ENCODE results near the gene NTRK3. TPM values are rescaled to one million over a fixed set of nuclear protein-coding genes. Genes with fewer than 3 reads are reported as not detected.

The NTRK3 gene
- total RNA-seq, 2 donors from 2014 or later = not detected

- DNase-seq = no peak
- ATAC-seq = no peak
- H3K4me1 Mint-ChIP-seq = peaks cover 17% of the 10 kb centered on the region
- no peak overlapping the region for H3K27ac Mint-ChIP-seq
- no peaks in the 10 kb centered on the region for H3K9me3 ChIP-seq (ENCODE audit: control insufficient read depth, low read length, poor library complexity, severe bottlenecking)
- H3K27me3 Mint-ChIP-seq = peaks cover 69% of the 10 kb centered on the region
- H3K36me3 Mint-ChIP-seq (ENCODE audit: low read depth) = no peaks in the 10 kb centered on the region
- no peak overlapping the region for H3K4me3 Mint-ChIP-seq
Observed at GRCh38 chr15:88250826-88251225, 5.7 kb downstream of the NTRK3 start.

- DNase-seq (no peak), ATAC-seq (no peak)
- H3K9me3 ChIP-seq (ENCODE audit: control insufficient read depth, low read length, poor library complexity, severe bottlenecking) = no peaks in the 10 kb centered on the region
- no peaks in the 10 kb centered on the region for H3K36me3 Mint-ChIP-seq (ENCODE audit: low read depth)
- H3K27ac Mint-ChIP-seq = no peak overlapping the region
- H3K4me3 Mint-ChIP-seq = no peak overlapping the region
- peaks cover 10% of the 10 kb centered on the region for H3K4me1 Mint-ChIP-seq
- peaks cover 70% of the 10 kb centered on the region for H3K27me3 Mint-ChIP-seq
Observed at GRCh38 chr15:88249220-88249619, 7.3 kb downstream of the NTRK3 start.

GRCh38 chr15:88247914-88248313 is 8.6 kb downstream of the NTRK3 start:
- no peak for DNase-seq
- no peaks in the 10 kb centered on the region for H3K36me3 Mint-ChIP-seq (ENCODE audit: low read depth)
- peaks cover 10% of the 10 kb centered on the region for H3K4me1 Mint-ChIP-seq
- H3K27ac Mint-ChIP-seq = no peak overlapping the region
- H3K9me3 ChIP-seq (ENCODE audit: control insufficient read depth, low read length, poor library complexity, severe bottlenecking) = no peaks in the 10 kb centered on the region
- no peak overlapping the region for H3K4me3 Mint-ChIP-seq
- peaks cover 69% of the 10 kb centered on the region for H3K27me3 Mint-ChIP-seq
- ATAC-seq = no peak

GRCh38 chr15:88246666-88247446 is 9.7 kb downstream of the NTRK3 start:
- no peaks in the 10 kb centered on the region for H3K36me3 Mint-ChIP-seq (ENCODE audit: low read depth)
- H3K27me3 Mint-ChIP-seq = peaks cover 62% of the 10 kb centered on the region
- DNase-seq (peak; percentile 52 to 69 (median 59)), ATAC-seq (peak; percentile 93)
- H3K4me1 Mint-ChIP-seq = peaks cover 10% of the 10 kb centered on the region
- H3K27ac Mint-ChIP-seq = peak overlapping the region; percentile 9
- H3K9me3 ChIP-seq (ENCODE audit: control insufficient read depth, low read length, poor library complexity, severe bottlenecking) = no peaks in the 10 kb centered on the region
- H3K4me3 Mint-ChIP-seq = peak overlapping the region; percentile 47

GRCh38 chr15:88246081-88246480 is 10.5 kb downstream of the NTRK3 start:
- ATAC-seq (no peak), DNase-seq (no peak)
- Mint-ChIP-seq H3K27ac (no peak overlapping the region), H3K4me1 (peaks cover 10% of the 10 kb centered on the region), H3K36me3 (ENCODE audit: low read depth) (no peaks in the 10 kb centered on the region), H3K27me3 (peaks cover 69% of the 10 kb centered on the region), H3K4me3 (no peak overlapping the region)
- no peaks in the 10 kb centered on the region for H3K9me3 ChIP-seq (ENCODE audit: control insufficient read depth, low read length, poor library complexity, severe bottlenecking)

- H3K4me1 Mint-ChIP-seq = peaks cover 10% of the 10 kb centered on the region
- DNase-seq (no peak), ATAC-seq (no peak)
- no peaks in the 10 kb centered on the region for H3K9me3 ChIP-seq (ENCODE audit: control insufficient read depth, low read length, poor library complexity, severe bottlenecking)
- H3K27ac Mint-ChIP-seq = no peak overlapping the region
- peaks cover 82% of the 10 kb centered on the region for H3K27me3 Mint-ChIP-seq
- no peaks in the 10 kb centered on the region for H3K36me3 Mint-ChIP-seq (ENCODE audit: low read depth)
- no peak overlapping the region for H3K4me3 Mint-ChIP-seq
Observed at GRCh38 chr15:88243895-88244787, 12.4 kb downstream of the NTRK3 start.

GRCh38 chr15:88242586-88243555 is 13.7 kb downstream of the NTRK3 start:
- H3K4me3 Mint-ChIP-seq = no peak overlapping the region
- H3K36me3 Mint-ChIP-seq (ENCODE audit: low read depth) = no peaks in the 10 kb centered on the region

GRCh38 chr15:88241461-88241860 is 15.1 kb downstream of the NTRK3 start:
- Mint-ChIP-seq H3K27ac (no peak overlapping the region), H3K4me1 (peaks cover 2% of the 10 kb centered on the region), H3K36me3 (ENCODE audit: low read depth) (no peaks in the 10 kb centered on the region), H3K27me3 (peaks cover 81% of the 10 kb centered on the region), H3K4me3 (no peak overlapping the region)
- DNase-seq (no peak), ATAC-seq (no peak)
- H3K9me3 ChIP-seq (ENCODE audit: control insufficient read depth, low read length, poor library complexity, severe bottlenecking) = no peaks in the 10 kb centered on the region

More at GRCh38 chr15:88242586-88243555, 13.7 kb downstream of the NTRK3 start:
- ATAC-seq (no peak), DNase-seq (no peak)
- Mint-ChIP-seq H3K27ac (no peak overlapping the region), H3K27me3 (peaks cover 82% of the 10 kb centered on the region), H3K4me1 (peaks cover 10% of the 10 kb centered on the region)
- H3K9me3 ChIP-seq (ENCODE audit: control insufficient read depth, low read length, poor library complexity, severe bottlenecking) = no peaks in the 10 kb centered on the region

GRCh38 chr15:88241060-88241459 is 15.5 kb downstream of the NTRK3 start:
- H3K4me3 Mint-ChIP-seq = no peak overlapping the region
- no peaks in the 10 kb centered on the region for H3K36me3 Mint-ChIP-seq (ENCODE audit: low read depth)
- H3K4me1 Mint-ChIP-seq = no peaks in the 10 kb centered on the region
- no peak overlapping the region for H3K27ac Mint-ChIP-seq
- no peak for DNase-seq
- H3K27me3 Mint-ChIP-seq = peaks cover 79% of the 10 kb centered on the region
- no peaks in the 10 kb centered on the region for H3K9me3 ChIP-seq (ENCODE audit: control insufficient read depth, low read length, poor library complexity, severe bottlenecking)
- ATAC-seq = no peak

GRCh38 chr15:88239594-88239993 is 16.9 kb downstream of the NTRK3 start:
- peaks cover 81% of the 10 kb centered on the region for H3K27me3 Mint-ChIP-seq
- ATAC-seq (no peak), DNase-seq (no peak)
- no peaks in the 10 kb centered on the region for H3K9me3 ChIP-seq (ENCODE audit: control insufficient read depth, low read length, poor library complexity, severe bottlenecking)
- H3K4me1 Mint-ChIP-seq = no peaks in the 10 kb centered on the region
- H3K36me3 Mint-ChIP-seq (ENCODE audit: low read depth) = no peaks in the 10 kb centered on the region
- no peak overlapping the region for H3K4me3 Mint-ChIP-seq
- no peak overlapping the region for H3K27ac Mint-ChIP-seq

- DNase-seq (no peak), ATAC-seq (no peak)
- Mint-ChIP-seq H3K4me1 (no peaks in the 10 kb centered on the region), H3K27me3 (peaks cover 82% of the 10 kb centered on the region), H3K36me3 (ENCODE audit: low read depth) (no peaks in the 10 kb centered on the region), H3K4me3 (no peak overlapping the region), H3K27ac (no peak overlapping the region)
- no peaks in the 10 kb centered on the region for H3K9me3 ChIP-seq (ENCODE audit: control insufficient read depth, low read length, poor library complexity, severe bottlenecking)
Observed at GRCh38 chr15:88238618-88239430, 17.7 kb downstream of the NTRK3 start.

- H3K36me3 Mint-ChIP-seq (ENCODE audit: low read depth) = peaks cover 2% of the 10 kb centered on the region
- peaks cover 78% of the 10 kb centered on the region for H3K27me3 Mint-ChIP-seq
- no peak for ATAC-seq
- no peak for DNase-seq
- no peak overlapping the region for H3K27ac Mint-ChIP-seq
- H3K9me3 ChIP-seq (ENCODE audit: control insufficient read depth, low read length, poor library complexity, severe bottlenecking) = no peaks in the 10 kb centered on the region
- peaks cover 2% of the 10 kb centered on the region for H3K4me1 Mint-ChIP-seq
- H3K4me3 Mint-ChIP-seq = no peak overlapping the region
Observed at GRCh38 chr15:88234711-88235110, 21.8 kb downstream of the NTRK3 start.
